ENCODE measurements around the gene NUDT3.

DNA sequence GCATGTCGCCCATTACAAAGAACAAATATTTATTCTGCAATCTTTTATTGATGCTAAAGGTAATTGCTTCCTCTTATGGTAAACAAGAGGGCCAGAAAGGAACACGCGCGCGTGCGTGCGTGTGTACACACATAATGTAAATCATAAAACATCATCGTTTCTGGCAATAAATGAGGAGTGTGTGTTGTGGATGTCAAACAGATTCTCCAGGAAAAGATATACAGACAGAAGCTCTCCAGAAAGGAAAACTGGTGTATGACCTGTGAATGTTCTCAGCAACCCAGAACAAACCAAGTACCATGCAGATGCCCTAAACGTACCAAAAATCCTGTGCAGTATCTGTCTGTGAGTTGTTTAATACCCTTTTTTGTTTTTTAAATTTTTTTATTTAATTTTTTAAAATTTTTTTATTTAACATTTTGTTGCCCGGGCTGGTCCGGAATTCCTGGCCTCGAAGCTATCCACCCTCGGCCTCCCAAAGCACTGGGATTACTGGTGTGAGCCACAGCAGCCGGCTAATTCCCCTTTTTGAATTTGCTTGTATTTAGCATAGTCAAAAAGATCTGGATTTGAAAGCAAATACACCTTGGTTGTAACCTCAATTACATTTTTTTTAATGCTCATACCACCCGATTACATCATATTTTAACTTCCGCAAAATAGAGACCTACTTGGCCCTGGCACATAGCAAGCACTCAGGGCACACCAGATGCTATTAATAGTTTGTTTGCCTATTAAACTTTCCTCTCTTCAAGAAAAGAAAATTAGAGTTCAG is 909 bp upstream of the NUDT3 start:
- no peak for TF ChIP-seq CTCF (IDR thresholded peaks at IDR 0.05 in 4 of 5, conservative IDR thresholded peaks at IDR 0.05 in 1 of 5)
- no peak for TF ChIP-seq POLR2A (IDR thresholded peaks at IDR 0.05)

All from gastrocnemius medialis (tissue), 4 donors.